Heart left ventricle (tissue), 13 donors: ENCODE data around the gene HBZ.

Experiments
- POLR2A ChIP-seq, 2 donors: fragments of 450-650 bp; IDR thresholded peaks; one replicate each; pipeline ENCODE4 v1.6.1; 2017; ENCODE audit warnings: antibody characterized with exemption in 2 of 2, mild to moderate bottlenecking in 2 of 2, moderate library complexity in 2 of 2
- TF ChIP-seq, protein P1 (sequence below), 12 donors: fragments of 200-600 bp; sonication (generic) in 4 of 12; IDR thresholded peaks; one replicate each; pipeline versions ENCODE4 v1.5.0 to v1.8.0; 2018 to 2022; ENCODE audit warnings: antibody characterized with exemption in 12 of 12, mild to moderate bottlenecking in 5 of 12
- donor health status: ischemic (EF 13 %, LVEDD 7.1; RV severe dilation, severe dysfunction).
- donor health status: DM: no; HTN: yes; CAD: no.
- donor health status: DM: no; HTN: no; CAD: no.
- donor health status: ischemic (EF 25% LVEDD 6.9; RV normal size, moderate dysfunction).
- donor health status: ischemic (EF 25% LVEDD 5.7; RV mildly dilated, moderate dysfunction).
- donor health status: ischemic (EF 35%, LVEDD 5.7; RV mildly dilated, moderate dysfunction).
- donor health status: nonischemic (EF 11% LVEDD 7.7; RV severe dilation, severe dysfunction).
- donor health status: DM: yes; HTN: yes; CAD: no.
- donor health status: PGD.
- donor health status: ischemic (EF 29% LVEDD 5.4; RV normal size, mild dysfunction).
- donor health status: nonischemic (EF 23%, LVEDD 6.1; RV moderate dilation, normal function).

DNA sequence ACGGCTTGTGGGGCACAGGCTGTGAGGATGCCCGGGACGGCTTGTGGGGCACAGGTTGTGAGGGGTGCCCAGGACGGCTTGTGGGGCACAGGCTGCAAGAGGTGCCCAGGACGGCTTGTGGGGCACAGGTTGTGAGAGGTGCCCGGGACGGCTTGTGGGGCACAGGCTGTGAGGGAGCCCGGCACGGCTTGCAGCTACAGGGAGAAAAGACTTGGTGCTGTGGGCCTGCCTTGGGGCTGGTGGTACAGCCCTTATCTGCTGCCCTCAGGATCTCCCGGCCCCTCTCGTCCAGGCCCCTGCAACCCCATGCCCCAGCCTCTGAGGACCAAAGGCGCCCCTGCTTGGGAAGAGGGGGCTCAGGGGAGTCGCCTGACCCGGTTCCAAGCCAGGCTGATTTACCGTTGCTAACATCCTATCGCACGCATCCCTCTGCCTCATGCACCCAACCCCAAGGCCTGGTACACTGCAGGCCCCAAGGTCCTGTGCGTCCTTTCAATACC, 8.3 kb downstream of the HBZ start:
- TF ChIP-seq, protein P1, sequence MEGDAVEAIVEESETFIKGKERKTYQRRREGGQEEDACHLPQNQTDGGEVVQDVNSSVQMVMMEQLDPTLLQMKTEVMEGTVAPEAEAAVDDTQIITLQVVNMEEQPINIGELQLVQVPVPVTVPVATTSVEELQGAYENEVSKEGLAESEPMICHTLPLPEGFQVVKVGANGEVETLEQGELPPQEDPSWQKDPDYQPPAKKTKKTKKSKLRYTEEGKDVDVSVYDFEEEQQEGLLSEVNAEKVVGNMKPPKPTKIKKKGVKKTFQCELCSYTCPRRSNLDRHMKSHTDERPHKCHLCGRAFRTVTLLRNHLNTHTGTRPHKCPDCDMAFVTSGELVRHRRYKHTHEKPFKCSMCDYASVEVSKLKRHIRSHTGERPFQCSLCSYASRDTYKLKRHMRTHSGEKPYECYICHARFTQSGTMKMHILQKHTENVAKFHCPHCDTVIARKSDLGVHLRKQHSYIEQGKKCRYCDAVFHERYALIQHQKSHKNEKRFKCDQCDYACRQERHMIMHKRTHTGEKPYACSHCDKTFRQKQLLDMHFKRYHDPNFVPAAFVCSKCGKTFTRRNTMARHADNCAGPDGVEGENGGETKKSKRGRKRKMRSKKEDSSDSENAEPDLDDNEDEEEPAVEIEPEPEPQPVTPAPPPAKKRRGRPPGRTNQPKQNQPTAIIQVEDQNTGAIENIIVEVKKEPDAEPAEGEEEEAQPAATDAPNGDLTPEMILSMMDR (IDR thresholded peaks at IDR 0.05) = no peak
- TF ChIP-seq POLR2A (IDR thresholded peaks at IDR 0.05) = no peak
